Fibroblast of pulmonary artery (primary cell): ENCODE data around the gene HRH1.
"Not testable (repeated sequence)": the region's sequence is repeated elsewhere in the genome, so short reads cannot be mapped to it uniquely, and the experiment has no call there.

Experiments used
- DNase-seq: peaks from one replicate; pipeline ENCODE4 v3.0.0-alpha.2; 2010; ENCODE audit warnings: low read depth
- H3K4me3 ChIP-seq: replicated peaks from 2 replicates; pipeline ENCODE4 v1.5.1; 2011; ENCODE audit warnings: low read depth, mild to moderate bottlenecking, control low read depth, low read length, moderate library complexity
- CTCF ChIP-seq: IDR thresholded peaks from 2 replicates; pipeline ENCODE4 v1.5.1; 2011; ENCODE audit warnings: mild to moderate bottlenecking, control low read depth, low read length, inconsistent platforms; ENCODE audit errors: missing control alignments

Gene HRH1

DNA sequence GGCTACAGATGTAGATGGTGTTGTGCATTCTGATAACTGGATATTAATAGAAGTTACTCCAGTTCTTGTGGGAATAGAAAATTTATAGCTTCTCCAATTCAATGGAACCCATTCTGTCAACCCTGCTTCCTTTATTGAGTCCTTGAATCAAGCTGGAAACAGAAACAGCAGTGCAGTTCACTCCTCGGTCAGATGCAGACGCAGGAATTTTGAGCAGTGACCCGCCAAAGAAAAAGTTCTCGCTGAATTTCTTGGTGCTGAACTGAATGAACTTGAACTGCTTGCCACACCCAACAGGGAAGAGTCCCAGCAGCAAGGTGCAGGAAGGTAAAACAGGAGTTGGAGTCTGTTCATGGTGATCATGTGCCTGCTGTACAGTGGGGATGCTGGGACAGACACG is 10.3 kb downstream of the HRH1 start:
- no peak for TF ChIP-seq CTCF
- H3K4me3 ChIP-seq: no peak overlapping the region
- no peak for DNase-seq

- no peak overlapping the region for H3K4me3 ChIP-seq
- no peak for TF ChIP-seq CTCF
Observed at GRCh38 chr3:11165476-11165875, 11.2 kb downstream of the HRH1 start.

DNA sequence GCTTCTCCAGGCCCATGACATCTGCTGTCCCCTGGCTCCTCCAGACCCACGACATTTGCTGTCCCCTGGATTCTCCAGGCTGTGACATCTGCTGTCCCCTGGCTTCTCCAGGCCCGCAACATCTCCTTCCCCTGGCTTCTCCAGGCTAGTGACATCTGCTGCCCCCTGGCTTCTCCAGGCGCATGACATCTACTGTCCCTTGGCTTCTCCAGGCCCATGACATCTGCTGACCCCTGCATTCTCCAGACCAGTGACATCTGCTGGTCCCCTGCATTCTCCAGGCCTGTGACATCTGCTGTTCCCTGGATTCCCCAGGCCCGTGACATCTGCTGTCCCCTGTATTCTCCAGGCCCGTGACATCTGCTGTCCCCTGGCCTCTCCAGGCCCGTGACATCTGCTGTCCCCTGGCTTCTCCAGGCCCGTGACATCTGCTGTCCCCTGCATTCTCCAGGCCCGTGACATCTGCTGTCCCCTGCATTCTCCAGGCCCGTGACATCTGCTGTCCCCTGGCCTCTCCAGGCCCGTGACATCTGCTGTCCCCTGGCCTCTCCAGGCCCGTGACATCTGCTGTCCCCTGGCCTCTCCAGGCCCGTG is 12.6 kb downstream of the HRH1 start:
- H3K4me3 ChIP-seq, DNase-seq: not testable (repeated sequence)

More at GRCh38 chr3:11165476-11165875, 11.2 kb downstream of the HRH1 start:
- no peak for DNase-seq

GRCh38 chr3:11167590-11167989 is 13.3 kb downstream of the HRH1 start:
- no peak for DNase-seq
- TF ChIP-seq CTCF: no peak
- H3K4me3 ChIP-seq: no peak overlapping the region

- H3K4me3 ChIP-seq: no peak overlapping the region
- TF ChIP-seq CTCF: no peak
- DNase-seq: no peak
Observed at GRCh38 chr3:11168406-11168805, 14.1 kb downstream of the HRH1 start.

DNA sequence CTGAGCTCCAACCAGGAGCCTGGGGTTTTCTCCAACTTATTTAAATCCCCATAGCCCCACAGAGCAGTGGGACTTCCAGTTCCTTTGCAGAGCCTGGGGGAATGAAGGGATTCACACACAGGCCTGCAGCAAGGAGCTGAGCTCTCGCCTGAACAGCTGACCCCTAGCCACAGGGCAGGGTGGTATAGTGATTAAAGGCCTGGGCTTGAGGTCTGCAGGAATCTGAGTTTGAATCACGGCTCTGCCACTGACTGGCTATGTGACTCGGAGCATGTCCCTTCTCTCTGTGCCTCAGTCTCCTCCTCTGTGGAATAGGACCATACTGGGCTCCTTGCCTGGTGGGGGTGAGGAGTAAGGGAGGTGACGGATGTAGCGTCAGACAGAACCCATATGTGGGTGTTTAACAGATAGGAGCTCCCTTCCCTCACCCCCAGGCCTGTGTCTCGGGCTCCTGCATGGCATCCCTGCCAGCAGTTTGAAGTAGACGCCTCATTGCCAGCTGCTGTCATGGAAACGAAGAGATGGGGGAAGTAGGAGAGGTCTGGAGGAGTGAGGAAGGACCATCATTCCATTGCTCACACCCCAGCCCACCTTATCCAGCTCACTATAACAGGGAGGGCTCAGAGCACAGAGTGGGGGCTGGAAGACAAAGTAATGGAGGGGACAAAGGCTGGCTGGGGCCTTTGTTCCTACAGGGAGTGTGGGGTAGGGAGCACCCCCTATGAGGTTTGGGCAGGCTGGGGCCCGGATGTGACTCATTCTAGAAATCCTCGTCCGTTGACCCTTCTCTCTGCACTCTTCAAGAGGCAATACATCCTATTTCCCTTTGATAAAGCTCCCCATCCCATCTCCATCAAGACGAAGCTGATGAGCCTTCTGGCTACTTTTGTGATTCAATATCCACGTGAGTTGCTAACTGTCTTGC is 14.8 kb downstream of the HRH1 start:
- peak; percentile 34 for DNase-seq
- H3K4me3 ChIP-seq: no peak overlapping the region
- no peak for TF ChIP-seq CTCF

DNA sequence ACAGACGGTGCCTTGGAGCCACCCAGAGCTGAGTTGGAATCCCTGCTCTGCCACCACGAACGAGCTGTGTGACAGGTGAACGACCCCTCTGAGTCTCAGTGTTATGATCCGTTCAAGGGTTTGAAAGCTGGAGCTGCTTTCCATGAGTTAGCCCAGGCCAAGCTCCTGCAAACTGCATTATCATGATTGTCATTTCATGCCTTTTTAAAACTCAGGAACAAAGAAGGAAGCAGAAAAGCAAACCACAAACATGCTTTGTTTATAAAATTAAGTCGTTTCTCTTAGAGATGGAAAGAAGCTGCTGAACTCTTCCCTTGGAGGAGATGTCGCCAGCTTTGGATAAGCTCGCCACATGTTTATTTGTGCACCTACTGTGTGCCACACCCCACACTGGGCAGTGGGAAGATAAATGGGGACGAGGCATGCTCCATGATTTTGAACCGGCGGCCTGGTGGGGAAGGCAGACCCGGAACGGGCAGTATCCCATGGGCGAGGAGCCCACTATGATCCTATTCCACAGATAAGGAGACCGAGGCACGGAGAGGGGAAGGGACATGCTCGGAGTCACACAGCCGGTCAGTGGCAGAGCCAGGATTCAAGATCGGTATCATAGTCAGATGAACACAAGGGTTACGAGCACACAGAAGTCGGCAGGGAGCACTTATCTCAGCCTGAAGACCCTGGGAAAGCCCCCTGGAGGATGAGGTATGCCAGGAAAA is 15.9 kb downstream of the HRH1 start:
- no peak for DNase-seq
- no peak overlapping the region for H3K4me3 ChIP-seq
- no peak for TF ChIP-seq CTCF
